ENCODE measurements around the gene CTSE.

CTSE gene

GRCh38 chr1:205991237-205991636, 32.5 kb downstream of the CTSE start:
- DNase-seq (ENCODE audit: low spot score): no peak

GRCh38 chr1:205990226-205990625, 33.5 kb downstream of the CTSE start:
- no peak for DNase-seq (ENCODE audit: low spot score)

GRCh38 chr1:205989786-205990185, 33.9 kb downstream of the CTSE start:
- no peak for DNase-seq (ENCODE audit: low spot score)

GRCh38 chr1:205988585-205988995, 35.1 kb downstream of the CTSE start:
- no peak for DNase-seq (ENCODE audit: low spot score)

GRCh38 chr1:205986861-205987260, 36.8 kb downstream of the CTSE start:
- DNase-seq (ENCODE audit: low spot score): no peak

GRCh38 chr1:205986292-205986691, 37.4 kb downstream of the CTSE start:
- no peak for DNase-seq (ENCODE audit: low spot score)

GRCh38 chr1:205985330-205986005, 38.2 kb downstream of the CTSE start:
- no peak for DNase-seq (ENCODE audit: low spot score)

GRCh38 chr1:205983925-205984725, 39.6 kb downstream of the CTSE start:
- peak; percentile 67 for DNase-seq (ENCODE audit: low spot score)

GRCh38 chr1:205981257-205981656, 42.4 kb downstream of the CTSE start:
- DNase-seq (ENCODE audit: low spot score): no peak

GRCh38 chr1:205980237-205980870, 43.3 kb downstream of the CTSE start:
- no peak for DNase-seq (ENCODE audit: low spot score)

- DNase-seq (ENCODE audit: low spot score): no peak
Measured at GRCh38 chr1:205979301-205979700, 44.4 kb downstream of the CTSE start.

GRCh38 chr1:205978676-205979075, 45.0 kb downstream of the CTSE start:
- DNase-seq (ENCODE audit: low spot score): no peak

- DNase-seq (ENCODE audit: low spot score): peak; percentile 84
Measured at GRCh38 chr1:205977402-205978014, 46.2 kb downstream of the CTSE start.

GRCh38 chr1:205976708-205977401, 46.8 kb downstream of the CTSE start:
- DNase-seq (ENCODE audit: low spot score): peak; percentile 23

- no peak for DNase-seq (ENCODE audit: low spot score)
Measured at GRCh38 chr1:205976036-205976435, 47.7 kb downstream of the CTSE start.

GRCh38 chr1:205975387-205975998, 48.2 kb downstream of the CTSE start:
- no peak for DNase-seq (ENCODE audit: low spot score)

GRCh38 chr1:205974712-205975111, 49.0 kb downstream of the CTSE start:
- DNase-seq (ENCODE audit: low spot score): no peak

GRCh38 chr1:205973377-205974232, 50.1 kb downstream of the CTSE start:
- DNase-seq (ENCODE audit: low spot score): no peak

- DNase-seq (ENCODE audit: low spot score): no peak
Measured at GRCh38 chr1:205972491-205973168, 51.1 kb downstream of the CTSE start.

GRCh38 chr1:205972081-205972480, 51.6 kb downstream of the CTSE start:
- no peak for DNase-seq (ENCODE audit: low spot score)
